T-cell (primary cell): ENCODE results near the gene TMC1. TPM values are rescaled to one million over a fixed set of nuclear protein-coding genes. Genes with fewer than 3 reads are reported as not detected.

Experiments
- ATAC-seq, 4 experiments: fragments of 200-7000 bp in 3 of 4; fragments of 150-1000 bp in 1 of 4; cut with Tn5 transposase; replicated peaks in 1 of 4; 1 replicate in 3 of 4; 2 replicates in 1 of 4; pipeline ENCODE4 v1.10.0; 2021; ENCODE audit warnings: moderate library complexity in 3 of 4, mild to moderate bottlenecking in 2 of 4, moderate number of reproducible peaks in 1 of 4
- CTCF ChIA-PET, 2 donors: fragments of 300-600 bp; sonication (Branson Sonifier 250); formaldehyde crosslinking; loops; one replicate each; lab custom pipeline; 2022; ENCODE audit warnings: antibody characterized with exemption in 2 of 2; lab: Charles Lee
- POLR2A ChIA-PET, 2 donors: fragments of 300-600 bp; sonication (Branson Sonifier 250); formaldehyde crosslinking; loops; one replicate each; lab custom pipeline; 2022; ENCODE audit warnings: antibody characterized with exemption in 2 of 2; lab: Charles Lee
- DNase-seq, 35 experiments: peaks; one replicate each; pipeline versions ENCODE4 v3.0.0 to v3.0.0-alpha.2; 2013 to 2023
- H3K27ac ChIP-seq: one replicate; pipeline ENCODE4 v1.5.1; 2013; ENCODE audit warnings: low read length
- H3K27me3 ChIP-seq, 2 experiments: replicated peaks in 1 of 2; 1 replicate in 1 of 2; 2 replicates in 1 of 2; pipeline versions ENCODE4 v1.6.1 to v1.7.0; 2013; ENCODE audit warnings: low read length in 1 of 2, mixed read lengths in 1 of 2; ENCODE audit not compliant: control insufficient read depth in 2 of 2, insufficient read depth in 2 of 2; ENCODE audit errors: extremely low read depth in 1 of 2
- H3K36me3 ChIP-seq, 2 donors: 1 replicate in 1 of 2; 2 replicates in 1 of 2; pipeline versions ENCODE4 v1.6.1 to v1.7.0; 2013; ENCODE audit warnings: low read length in 1 of 2; ENCODE audit not compliant: control insufficient read depth in 2 of 2, insufficient read depth in 1 of 2; ENCODE audit errors: extremely low read depth in 1 of 2
- H3K4me1 ChIP-seq, 2 experiments: 1 replicate in 1 of 2; 2 replicates in 1 of 2; pipeline versions ENCODE4 v1.6.1 to v1.7.0; 2013; ENCODE audit warnings: low read length in 2 of 2, mixed read lengths in 1 of 2; ENCODE audit not compliant: insufficient read depth in 2 of 2, control insufficient read depth in 1 of 2; ENCODE audit errors: extremely low read depth in 1 of 2
- H3K4me3 ChIP-seq, 2 donors: 1 replicate in 1 of 2; 2 replicates in 1 of 2; pipeline versions ENCODE4 v1.5.1 to v1.7.0; 2013; ENCODE audit warnings: mild to moderate bottlenecking in 2 of 2, low read length in 1 of 2, moderate library complexity in 1 of 2; ENCODE audit not compliant: control insufficient read depth in 1 of 2; ENCODE audit errors: extremely low read depth in 1 of 2
- H3K9me3 ChIP-seq: 2 replicates; pipeline ENCODE4 v1.7.0; 2013
- H3K27ac Mint-ChIP-seq, 2 donors: one replicate each; pipeline ENCODE4 v1.8.0; 2020 to 2021; ENCODE audit warnings: mild to moderate bottlenecking in 2 of 2, mixed read lengths in 2 of 2
- H3K27me3 Mint-ChIP-seq, 2 donors: one replicate each; pipeline ENCODE4 v1.8.0; 2021 to 2022; ENCODE audit warnings: mixed read lengths in 2 of 2
- H3K36me3 Mint-ChIP-seq: one replicate; pipeline ENCODE4 v1.8.0; 2021; ENCODE audit warnings: mixed read lengths
- H3K4me1 Mint-ChIP-seq, 3 donors: one replicate each; pipeline ENCODE4 v1.8.0; 2020 to 2022; ENCODE audit warnings: mixed read lengths in 3 of 3, mild to moderate bottlenecking in 1 of 3
- H3K4me3 Mint-ChIP-seq, 3 donors: one replicate each; pipeline ENCODE4 v1.8.0; 2020 to 2022; ENCODE audit warnings: mild to moderate bottlenecking in 3 of 3, mixed read lengths in 3 of 3, moderate library complexity in 3 of 3
- H3K9me3 Mint-ChIP-seq, 3 donors: one replicate each; pipeline ENCODE4 v1.8.0; 2020 to 2022; ENCODE audit warnings: mixed read lengths in 3 of 3
- WGBS: methylation state at CpG from one replicate; pipeline ENCODE4 v1.1.5; 2013; ENCODE audit warnings: missing lambda C conversion rate; ENCODE audit not compliant: insufficient coverage; 5-methylcytosine and 5-hydroxymethylcytosine counted together
- total RNA-seq, 35 experiments: library from RNA in 6 of 35; stranded (reverse) in 6 of 35; fragments of 120-200 nt in 1 of 35; gene quantifications; one replicate each; pipeline versions ENCODE4 v1.2.1 to v1.2.4 and lab custom pipeline; 2013 to 2026

The TMC1 gene
- total RNA-seq, 5 donors from 2014 or later (not counting 1 experiment from before 2014, with no cell fraction given) = not detected

GRCh38 chr9:72581694-72582093 is 60.3 kb downstream of the TMC1 start:
- Histone ChIP-seq H3K36me3 (no peaks in the 10 kb centered on the region), H3K4me1 (peaks cover 0 to 4% of the 10 kb centered on the region in 2 experiments), H3K27me3 (no peaks in the 10 kb centered on the region), H3K27ac (no peak overlapping the region), H3K4me3 (no peak overlapping the region), H3K9me3 (no peaks in the 10 kb centered on the region)
- ChIA-PET POLR2A (no interaction called here), CTCF (interaction anchor here (0.7 to 1.2 kb wide), 2 partner anchors 301 to 302 kb away, joined by 3 read pairs; no protein-coding TSS in a partner anchor)
- Mint-ChIP-seq H3K4me3 (no peak overlapping the region), H3K9me3 (no peaks in the 10 kb centered on the region), H3K27me3 (peaks cover 0 to 1% of the 10 kb centered on the region in 2 donors), H3K4me1 (peaks cover 4 to 26% (median 14%) of the 10 kb centered on the region in 3 donors), H3K27ac (no peak overlapping the region), H3K36me3 (no peaks in the 10 kb centered on the region)
- no peak for ATAC-seq
- WGBS = no CpG with 5 or more reads among the region's 9 CpGs
- DNase-seq = no peak

GRCh38 chr9:72583370-72583769 is 62.0 kb downstream of the TMC1 start:
- peaks cover 0 to 8% of the 10 kb centered on the region in 2 experiments for H3K4me1 ChIP-seq
- CTCF ChIA-PET = interaction anchor here in 1 of 2 donors (0.7 kb wide), 1 partner anchor 167 kb away, joined by 4 read pairs; no protein-coding TSS in a partner anchor
- Mint-ChIP-seq H3K27ac (no peak overlapping the region), H3K27me3 (no peaks in the 10 kb centered on the region), H3K36me3 (no peaks in the 10 kb centered on the region), H3K4me3 (no peak overlapping the region), H3K9me3 (no peaks in the 10 kb centered on the region), H3K4me1 (peaks cover 6 to 30% (median 18%) of the 10 kb centered on the region in 3 donors)
- H3K27me3 ChIP-seq = no peaks in the 10 kb centered on the region
- H3K4me3 ChIP-seq = no peak overlapping the region
- no peak overlapping the region for H3K27ac ChIP-seq
- DNase-seq (no peak), ATAC-seq (no peak)
- H3K36me3 ChIP-seq = no peaks in the 10 kb centered on the region
- no peaks in the 10 kb centered on the region for H3K9me3 ChIP-seq
- POLR2A ChIA-PET = interaction anchor here in 1 of 2 donors (0.6 kb wide), 1 partner anchor 561 kb away, joined by 4 read pairs; no protein-coding TSS in a partner anchor

GRCh38 chr9:72586388-72587130 is 65.2 kb downstream of the TMC1 start:
- Mint-ChIP-seq H3K4me3 (peak overlapping the region in 1 of 3 donors; percentile 18), H3K27ac (peak overlapping the region; percentile 47 to 49), H3K27me3 (no peaks in the 10 kb centered on the region), H3K36me3 (no peaks in the 10 kb centered on the region), H3K4me1 (peaks cover 6 to 30% (median 20%) of the 10 kb centered on the region in 3 donors), H3K9me3 (no peaks in the 10 kb centered on the region)
- WGBS = 70% methylated on average over 3 of the region's 5 CpGs
- Histone ChIP-seq H3K9me3 (no peaks in the 10 kb centered on the region), H3K27me3 (no peaks in the 10 kb centered on the region), H3K4me1 (peaks cover 0 to 8% of the 10 kb centered on the region in 2 experiments), H3K27ac (peak overlapping the region; percentile 30), H3K36me3 (no peaks in the 10 kb centered on the region), H3K4me3 (no peak overlapping the region)
- DNase-seq = peak in 11 of 35 experiments; percentile 1 to 38 (median 9)
- ChIA-PET POLR2A (no interaction called here), CTCF (interaction anchor here (0.5 to 1.4 kb wide), 7 partner anchors 11 to 392 kb away, joined by 3 to 5 read pairs (median 3); no protein-coding TSS in a partner anchor)
- peak; percentile 59 to 95 (median 86) for ATAC-seq

- no peaks in the 10 kb centered on the region for H3K9me3 ChIP-seq
- H3K27me3 ChIP-seq = no peaks in the 10 kb centered on the region
- Mint-ChIP-seq H3K4me1 (peaks cover 6 to 27% (median 21%) of the 10 kb centered on the region in 3 donors), H3K27me3 (no peaks in the 10 kb centered on the region), H3K36me3 (no peaks in the 10 kb centered on the region), H3K9me3 (no peaks in the 10 kb centered on the region), H3K27ac (no peak overlapping the region), H3K4me3 (no peak overlapping the region)
- no peak overlapping the region for H3K27ac ChIP-seq
- no peak for DNase-seq
- no peak for ATAC-seq
- CTCF ChIA-PET = interaction anchor here (0.6 to 7.4 kb wide), 8 partner anchors 12 to 312 kb away, joined by 3 to 78 read pairs (median 4); no protein-coding TSS in a partner anchor
- no peaks in the 10 kb centered on the region for H3K36me3 ChIP-seq
- no peak overlapping the region for H3K4me3 ChIP-seq
- POLR2A ChIA-PET = no interaction called here
- peaks cover 0 to 8% of the 10 kb centered on the region in 2 experiments for H3K4me1 ChIP-seq
These were observed 66.9 kb downstream of the TMC1 start for GRCh38 chr9:72588336-72588735.

- H3K9me3 Mint-ChIP-seq = no peaks in the 10 kb centered on the region
- ATAC-seq (no peak), DNase-seq (no peak)
- POLR2A ChIA-PET = no interaction called here
- H3K27ac Mint-ChIP-seq = peak overlapping the region; percentile 51 to 65
- Histone ChIP-seq H3K27me3 (no peaks in the 10 kb centered on the region), H3K4me1 (peaks cover 0 to 8% of the 10 kb centered on the region in 2 experiments), H3K27ac (no peak overlapping the region), H3K9me3 (no peaks in the 10 kb centered on the region), H3K36me3 (no peaks in the 10 kb centered on the region), H3K4me3 (no peak overlapping the region)
- no peak overlapping the region for H3K4me3 Mint-ChIP-seq
- no peaks in the 10 kb centered on the region for H3K36me3 Mint-ChIP-seq
- H3K4me1 Mint-ChIP-seq = peaks cover 6 to 25% (median 21%) of the 10 kb centered on the region in 3 donors
- WGBS = no CpG with 5 or more reads among the region's 2 CpGs
- H3K27me3 Mint-ChIP-seq = no peaks in the 10 kb centered on the region
- CTCF ChIA-PET = interaction anchor here (0.5 to 7.4 kb wide), 17 partner anchors 8 to 324 kb away, joined by 3 to 78 read pairs (median 4); no protein-coding TSS in a partner anchor
These were observed 68.5 kb downstream of the TMC1 start for GRCh38 chr9:72589667-72590521.

GRCh38 chr9:72590824-72591223 is 69.4 kb downstream of the TMC1 start:
- no peak overlapping the region for H3K27ac ChIP-seq
- Mint-ChIP-seq H3K36me3 (no peaks in the 10 kb centered on the region), H3K4me3 (no peak overlapping the region), H3K27ac (no peak overlapping the region), H3K9me3 (no peaks in the 10 kb centered on the region), H3K4me1 (peaks cover 6 to 19% (median 17%) of the 10 kb centered on the region in 3 donors), H3K27me3 (peaks cover 0 to 2% of the 10 kb centered on the region in 2 donors)
- no peak for ATAC-seq
- DNase-seq = no peak
- ChIA-PET POLR2A (no interaction called here), CTCF (interaction anchor here (1.5 to 7.4 kb wide), 5 partner anchors 14 to 310 kb away, joined by 5 to 78 read pairs (median 17); no protein-coding TSS in a partner anchor)
- no peaks in the 10 kb centered on the region for H3K9me3 ChIP-seq
- H3K4me1 ChIP-seq = peaks cover 0 to 8% of the 10 kb centered on the region in 2 experiments
- 100% methylated on average over 3 of the region's 3 CpGs for WGBS
- H3K36me3 ChIP-seq = no peaks in the 10 kb centered on the region
- H3K27me3 ChIP-seq = no peaks in the 10 kb centered on the region
- no peak overlapping the region for H3K4me3 ChIP-seq
